GM21723 (cell line): Measurements from ENCODE around the gene CUEDC1.

Source experiments
- ATAC-seq: cut with Tn5 transposase; IDR thresholded peaks from one replicate; pipeline ENCODE4 v1.9.1; 2021; ENCODE audit warnings: mild to moderate bottlenecking, moderate library complexity; ENCODE audit not compliant: unreplicated experiment

Gene CUEDC1

GRCh38 chr17:57919918-57920317, 35.3 kb downstream of the CUEDC1 start:
- no peak for ATAC-seq

GRCh38 chr17:57918017-57918895, 37.0 kb downstream of the CUEDC1 start:
- no peak for ATAC-seq

- no peak for ATAC-seq
Observed at GRCh38 chr17:57916925-57917858, 38.0 kb downstream of the CUEDC1 start.

- no peak for ATAC-seq
Observed at GRCh38 chr17:57915985-57916757, 39.0 kb downstream of the CUEDC1 start.

- no peak for ATAC-seq
Observed at GRCh38 chr17:57915544-57915943, 39.7 kb downstream of the CUEDC1 start.

- ATAC-seq: no peak
Observed at GRCh38 chr17:57914273-57915142, 40.7 kb downstream of the CUEDC1 start.

GRCh38 chr17:57913575-57914272, 41.5 kb downstream of the CUEDC1 start:
- no peak for ATAC-seq

- no peak for ATAC-seq
Observed at GRCh38 chr17:57911834-57912673, 43.2 kb downstream of the CUEDC1 start.

- no peak for ATAC-seq
Observed at GRCh38 chr17:57910462-57911420, 44.5 kb downstream of the CUEDC1 start.

- ATAC-seq: no peak
Observed at GRCh38 chr17:57909551-57909950, 45.7 kb downstream of the CUEDC1 start.

GRCh38 chr17:57908278-57908677, 46.9 kb downstream of the CUEDC1 start:
- no peak for ATAC-seq

- ATAC-seq: no peak
Observed at GRCh38 chr17:57906910-57907309, 48.3 kb downstream of the CUEDC1 start.

GRCh38 chr17:57905875-57906455, 49.2 kb downstream of the CUEDC1 start:
- ATAC-seq: no peak

GRCh38 chr17:57903961-57904360, 51.3 kb downstream of the CUEDC1 start:
- no peak for ATAC-seq

- peak; percentile 63 for ATAC-seq
Observed at GRCh38 chr17:57902800-57903759, 52.1 kb downstream of the CUEDC1 start.
